Measurements from ENCODE around the gene RAB5IF. TPM values are rescaled to one million over a fixed set of nuclear protein-coding genes. Genes with fewer than 3 reads are reported as not detected.

Gene RAB5IF
- total RNA-seq, 1 donor, result 59.7 TPM

DNA sequence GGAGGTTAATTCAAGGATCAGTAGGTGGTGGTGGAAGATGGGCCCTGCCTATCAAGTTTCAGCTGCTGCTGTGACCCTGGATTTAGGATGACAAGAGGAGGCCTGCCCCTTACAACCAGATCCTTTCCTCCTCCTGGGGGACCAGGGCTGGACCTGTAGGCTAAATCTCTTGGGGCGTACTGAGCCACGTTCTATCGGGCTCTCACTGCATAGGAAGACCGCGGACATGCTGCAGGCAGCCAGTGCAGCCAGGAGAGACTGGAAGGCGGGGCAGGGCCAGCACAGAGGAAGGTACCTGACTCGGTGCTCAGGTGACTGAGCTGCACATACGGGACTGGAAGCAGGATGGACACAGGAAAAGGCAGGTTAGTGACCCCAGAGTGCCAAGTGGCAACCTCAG lies 48.9 kb downstream of the RAB5IF start:
- Histone ChIP-seq H3K4me2 (ENCODE audit: insufficient read depth, low read length) (no peak overlapping the region), H3K27me3 (ENCODE audit: insufficient read depth, low read length) (no peaks in the 10 kb centered on the region), H2AFZ (ENCODE audit: low read length) (no peak overlapping the region), H4K20me1 (ENCODE audit: insufficient read depth, low read length) (no peaks in the 10 kb centered on the region), H3K4me1 (ENCODE audit: insufficient read depth, low read length) (no peaks in the 10 kb centered on the region), H3K36me3 (ENCODE audit: insufficient read depth, low read length) (peaks cover 30% of the 10 kb centered on the region), H3K79me2 (ENCODE audit: insufficient read depth, low read length) (no peaks in the 10 kb centered on the region), H3K9me3 (ENCODE audit: low read depth, low read length) (no peaks in the 10 kb centered on the region), H3K27ac (ENCODE audit: low read depth, low read length) (no peak overlapping the region), H3K4me3 (ENCODE audit: insufficient read depth, low read length) (no peak overlapping the region)
- TF ChIP-seq CTCF (IDR thresholded peaks at IDR 0.05; ENCODE audit: extremely low read depth, low read depth, low read length), result no peak
- no peak for DNase-seq (ENCODE audit: insufficient read length, low spot score, missing footprints)

- Histone ChIP-seq H3K9me3 (ENCODE audit: low read depth, low read length) (no peaks in the 10 kb centered on the region), H3K4me3 (ENCODE audit: insufficient read depth, low read length) (no peak overlapping the region), H4K20me1 (ENCODE audit: insufficient read depth, low read length) (no peaks in the 10 kb centered on the region), H3K4me1 (ENCODE audit: insufficient read depth, low read length) (no peaks in the 10 kb centered on the region), H3K27me3 (ENCODE audit: insufficient read depth, low read length) (no peaks in the 10 kb centered on the region), H3K27ac (ENCODE audit: low read depth, low read length) (no peak overlapping the region), H3K79me2 (ENCODE audit: insufficient read depth, low read length) (no peaks in the 10 kb centered on the region), H3K36me3 (ENCODE audit: insufficient read depth, low read length) (peaks cover 30% of the 10 kb centered on the region), H2AFZ (ENCODE audit: low read length) (no peak overlapping the region), H3K4me2 (ENCODE audit: insufficient read depth, low read length) (no peak overlapping the region)
- no peak for TF ChIP-seq CTCF (IDR thresholded peaks at IDR 0.05; ENCODE audit: extremely low read depth, low read depth, low read length)
- no peak for DNase-seq (ENCODE audit: insufficient read length, low spot score, missing footprints)
These were observed 49.4 kb downstream of the RAB5IF start for GRCh38 chr20:36655004-36655403.

DNA sequence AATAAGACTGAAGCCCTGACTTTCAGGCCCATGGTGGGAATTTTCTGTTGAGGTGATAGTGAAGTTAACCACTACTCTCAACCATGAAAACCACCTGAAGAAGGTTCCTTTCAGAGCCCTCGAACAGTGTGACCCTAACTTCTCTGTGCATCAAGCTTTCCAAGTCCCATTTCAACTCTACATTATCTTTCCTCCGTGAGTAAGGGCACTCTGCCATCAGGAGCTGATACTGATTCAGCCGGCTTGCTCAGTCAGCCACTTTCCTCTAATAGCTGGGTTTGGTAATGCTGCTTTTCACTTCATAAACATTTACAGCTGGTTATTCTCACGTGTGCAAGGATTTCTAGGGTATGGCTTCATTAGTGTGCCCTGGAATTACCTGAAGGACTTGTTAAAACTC lies 51.2 kb downstream of the RAB5IF start:
- H3K4me1 ChIP-seq (ENCODE audit: insufficient read depth, low read length), result no peaks in the 10 kb centered on the region
- H3K4me2 ChIP-seq (ENCODE audit: insufficient read depth, low read length), result no peak overlapping the region
- H4K20me1 ChIP-seq (ENCODE audit: insufficient read depth, low read length), result no peaks in the 10 kb centered on the region
- no peak for DNase-seq (ENCODE audit: insufficient read length, low spot score, missing footprints)
- H3K9me3 ChIP-seq (ENCODE audit: low read depth, low read length), result no peaks in the 10 kb centered on the region
- H3K79me2 ChIP-seq (ENCODE audit: insufficient read depth, low read length), result no peaks in the 10 kb centered on the region
- no peaks in the 10 kb centered on the region for H3K27me3 ChIP-seq (ENCODE audit: insufficient read depth, low read length)
- H2AFZ ChIP-seq (ENCODE audit: low read length), result no peak overlapping the region
- no peak overlapping the region for H3K27ac ChIP-seq (ENCODE audit: low read depth, low read length)
- peaks cover 27% of the 10 kb centered on the region for H3K36me3 ChIP-seq (ENCODE audit: insufficient read depth, low read length)
- H3K4me3 ChIP-seq (ENCODE audit: insufficient read depth, low read length), result no peak overlapping the region
- TF ChIP-seq CTCF (IDR thresholded peaks at IDR 0.05; ENCODE audit: extremely low read depth, low read depth, low read length), result no peak

DNA sequence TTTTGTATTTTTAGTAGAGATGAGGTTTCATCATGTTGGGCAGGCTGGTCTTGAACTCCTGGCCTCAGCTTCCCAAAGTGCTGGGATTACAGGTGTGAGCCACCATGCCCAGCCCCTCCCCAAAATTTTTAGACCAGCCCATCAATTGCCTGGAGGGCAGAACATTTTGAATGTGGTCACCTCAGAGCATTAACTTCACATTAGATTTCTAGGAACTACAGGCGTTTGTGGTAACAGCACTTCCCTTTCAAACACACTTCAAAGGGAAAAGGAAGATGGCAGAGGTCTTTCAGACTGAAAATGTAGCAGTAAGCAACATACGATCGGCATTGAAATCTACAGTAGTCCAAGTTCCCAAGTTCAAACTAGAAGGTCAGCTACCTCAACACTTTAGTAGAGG lies 52.7 kb downstream of the RAB5IF start:
- no peak for DNase-seq (ENCODE audit: insufficient read length, low spot score, missing footprints)
- no peak overlapping the region for H3K27ac ChIP-seq (ENCODE audit: low read depth, low read length)
- no peak overlapping the region for H3K4me3 ChIP-seq (ENCODE audit: insufficient read depth, low read length)
- no peaks in the 10 kb centered on the region for H4K20me1 ChIP-seq (ENCODE audit: insufficient read depth, low read length)
- no peaks in the 10 kb centered on the region for H3K79me2 ChIP-seq (ENCODE audit: insufficient read depth, low read length)
- no peaks in the 10 kb centered on the region for H3K9me3 ChIP-seq (ENCODE audit: low read depth, low read length)
- no peak overlapping the region for H3K4me2 ChIP-seq (ENCODE audit: insufficient read depth, low read length)
- no peak for TF ChIP-seq CTCF (IDR thresholded peaks at IDR 0.05; ENCODE audit: extremely low read depth, low read depth, low read length)
- no peaks in the 10 kb centered on the region for H3K27me3 ChIP-seq (ENCODE audit: insufficient read depth, low read length)
- peaks cover 22% of the 10 kb centered on the region for H3K36me3 ChIP-seq (ENCODE audit: insufficient read depth, low read length)
- no peaks in the 10 kb centered on the region for H3K4me1 ChIP-seq (ENCODE audit: insufficient read depth, low read length)
- no peak overlapping the region for H2AFZ ChIP-seq (ENCODE audit: low read length)

Small RNAs within 50 kb of the gene (small RNA-seq; reads per million reads assigned to genes)
- not detected for gene RF00017

Other genes starting within 250 kb of the RAB5IF start
- 135 and 141 TPM in 2 replicates for gene MYL9, start 64.3 kb upstream of the RAB5IF start, total RNA-seq
- 9.7 and 10.9 TPM in 2 replicates for gene TGIF2, start 32.2 kb upstream of the RAB5IF start, total RNA-seq
- under 0.01 and 0.36 TPM in 2 replicates for gene SLA2, start 40.4 kb downstream of the RAB5IF start, total RNA-seq
- 26.4 and 31.2 TPM in 2 replicates for gene NDRG3, start 140.3 kb downstream of the RAB5IF start, total RNA-seq
- 8.0 and 9.7 TPM in 2 replicates for gene DSN1, start 168.0 kb downstream of the RAB5IF start, total RNA-seq